GM12891 (cell line): ENCODE results near the gene STARD8.

Source experiments
- DNase-seq: peaks from one replicate; pipeline ENCODE4 v3.0.0; 2011; ENCODE audit warnings: low spot score; ENCODE audit not compliant: insufficient read length
- FAIRE-seq: peaks from 2 replicates; lab custom pipeline; 2011; peaks lifted over from hg19 to GRCh38; lab: Jason Lieb, UNC
- PAX5 ChIP-seq: IDR thresholded peaks from 2 replicates; pipeline ENCODE4 v1.6.1; 2011; ENCODE audit warnings: low read length, moderate library complexity, mild to moderate bottlenecking; ENCODE audit not compliant: insufficient read depth, severe bottlenecking
- POLR2A ChIP-seq: IDR thresholded peaks from 2 replicates; pipeline ENCODE4 v1.6.1; 2011; ENCODE audit warnings: low read depth, low read length, control low read depth
- POLR2AphosphoS5 ChIP-seq: IDR thresholded peaks from 2 replicates; pipeline ENCODE4 v1.6.1; 2011; ENCODE audit warnings: low read depth, low read length, control low read depth
- POU2F2 ChIP-seq: IDR thresholded peaks from 2 replicates; pipeline ENCODE4 v1.6.1; 2011; ENCODE audit warnings: low read depth, mild to moderate bottlenecking, control low read depth, low read length, moderate library complexity
- SPI1 ChIP-seq: IDR thresholded peaks from 2 replicates; pipeline ENCODE4 v1.6.1; 2011; ENCODE audit warnings: low read depth, low read length, control low read depth
- TAF1 ChIP-seq: IDR thresholded peaks from 2 replicates; pipeline ENCODE4 v1.6.1; 2011; ENCODE audit warnings: low read depth, low read length, control low read depth

STARD8 gene

GRCh38 chrX:68697036-68697435 is 49.6 kb downstream of the STARD8 start:
- FAIRE-seq (no peak), DNase-seq (no peak)
- TF ChIP-seq SPI1, result no peak
- TF ChIP-seq TAF1, result no peak
- TF ChIP-seq POU2F2, result no peak
- no peak for TF ChIP-seq PAX5
- no peak for TF ChIP-seq POLR2A
- TF ChIP-seq POLR2AphosphoS5, result no peak

- DNase-seq (no peak), FAIRE-seq (no peak)
- TF ChIP-seq PAX5, result no peak
- no peak for TF ChIP-seq TAF1
- no peak for TF ChIP-seq SPI1
These were observed 50.1 kb downstream of the STARD8 start for GRCh38 chrX:68697465-68698125.

GRCh38 chrX:68698942-68699341 is 51.5 kb downstream of the STARD8 start:
- no peak for FAIRE-seq
- no peak for DNase-seq

GRCh38 chrX:68699960-68700746 is 52.7 kb downstream of the STARD8 start:
- TF ChIP-seq SPI1 (no peak), POU2F2 (no peak)
- DNase-seq (no peak), FAIRE-seq (no peak)

More at GRCh38 chrX:68698942-68699341, 51.5 kb downstream of the STARD8 start:
- TF ChIP-seq POLR2AphosphoS5 (no peak), POLR2A (no peak), SPI1 (no peak), TAF1 (no peak), PAX5 (no peak), POU2F2 (no peak)

- no peak for TF ChIP-seq SPI1
- TF ChIP-seq PAX5, result no peak
- TF ChIP-seq POLR2AphosphoS5, result no peak
- no peak for TF ChIP-seq TAF1
- no peak for TF ChIP-seq POU2F2
- no peak for TF ChIP-seq POLR2A
These were observed 55.9 kb downstream of the STARD8 start for GRCh38 chrX:68703369-68703768.

GRCh38 chrX:68703846-68704245 is 56.4 kb downstream of the STARD8 start:
- FAIRE-seq (no peak), DNase-seq (no peak)
- TF ChIP-seq POLR2A (no peak), POU2F2 (no peak), PAX5 (no peak), POLR2AphosphoS5 (no peak)

More at GRCh38 chrX:68703369-68703768, 55.9 kb downstream of the STARD8 start:
- no peak for DNase-seq
- no peak for FAIRE-seq

- FAIRE-seq, result no peak
- no peak for DNase-seq
- no peak for TF ChIP-seq POLR2A
- no peak for TF ChIP-seq POU2F2
- TF ChIP-seq POLR2AphosphoS5, result no peak
- TF ChIP-seq TAF1, result no peak
- no peak for TF ChIP-seq PAX5
- no peak for TF ChIP-seq SPI1
These were observed 58.5 kb downstream of the STARD8 start for GRCh38 chrX:68705986-68706385.

- TF ChIP-seq POU2F2, result no peak
- no peak for TF ChIP-seq PAX5
- no peak for TF ChIP-seq TAF1
- TF ChIP-seq POLR2AphosphoS5, result no peak
- TF ChIP-seq POLR2A, result no peak
- no peak for TF ChIP-seq SPI1
- DNase-seq, result no peak
- FAIRE-seq, result no peak
These were observed 61.2 kb downstream of the STARD8 start for GRCh38 chrX:68708503-68709290.

GRCh38 chrX:68710870-68711576 is 63.6 kb downstream of the STARD8 start:
- FAIRE-seq (peak; percentile 85), DNase-seq (peak; percentile 32)
- TF ChIP-seq TAF1 (no peak), PAX5 (no peak), POU2F2 (no peak), POLR2AphosphoS5 (no peak), POLR2A (no peak), SPI1 (no peak)

GRCh38 chrX:68711845-68712244 is 64.4 kb downstream of the STARD8 start:
- no peak for FAIRE-seq
- TF ChIP-seq POU2F2 (no peak), SPI1 (no peak)
- DNase-seq, result no peak
